Mesendoderm (in vitro differentiated cells): ENCODE results near the gene KDM5A.
"Not testable (repeated sequence)": the region's sequence is repeated elsewhere in the genome, so short reads cannot be mapped to it uniquely, and the experiment has no call there.

Experiments
- DNase-seq: peaks from one replicate; pipeline ENCODE4 v3.0.0; 2013
- H2AK5ac ChIP-seq: 2 replicates; pipeline ENCODE4 v1.6.1; 2013; ENCODE audit warnings: low read length, inconsistent platforms
- H2BK120ac ChIP-seq: 2 replicates; pipeline ENCODE4 v1.6.1; 2013; ENCODE audit warnings: low read depth, mild to moderate bottlenecking, low read length, moderate library complexity, mixed read lengths
- H2BK15ac ChIP-seq: replicated peaks from 2 replicates; pipeline ENCODE4 v1.6.1; 2013; ENCODE audit warnings: low read depth, mild to moderate bottlenecking, moderate library complexity
- H2BK5ac ChIP-seq: 2 replicates; pipeline ENCODE4 v1.6.1; 2013; ENCODE audit warnings: low read length, inconsistent platforms
- H3K18ac ChIP-seq: 2 replicates; pipeline ENCODE4 v1.6.1; 2013; ENCODE audit warnings: mild to moderate bottlenecking, low read length, mixed read lengths
- H3K23ac ChIP-seq: one replicate; pipeline ENCODE4 v1.6.1; 2013; ENCODE audit warnings: low read length
- H3K27ac ChIP-seq: 2 replicates; pipeline ENCODE4 v1.5.1; 2013; ENCODE audit warnings: low read depth, mild to moderate bottlenecking, inconsistent platforms, low read length, moderate library complexity
- H3K27me3 ChIP-seq: 2 replicates; pipeline ENCODE4 v1.6.1; 2013; ENCODE audit warnings: low read length, control low read depth, mild to moderate bottlenecking, inconsistent platforms; ENCODE audit not compliant: insufficient read depth, poor library complexity
- H3K36me3 ChIP-seq: 2 replicates; pipeline ENCODE4 v1.6.1; 2013; ENCODE audit warnings: low read length, inconsistent platforms; ENCODE audit not compliant: control insufficient read depth, insufficient read depth
- H3K4ac ChIP-seq: one replicate; pipeline ENCODE4 v1.6.1; 2013; ENCODE audit warnings: low read depth, mild to moderate bottlenecking, low read length, moderate library complexity
- H3K4me1 ChIP-seq: 2 replicates; pipeline ENCODE4 v1.6.1; 2013; ENCODE audit warnings: low read depth, low read length, inconsistent platforms; ENCODE audit not compliant: control insufficient read depth
- H3K4me2 ChIP-seq: 2 replicates; pipeline ENCODE4 v1.6.1; 2013; ENCODE audit warnings: low read length
- H3K4me3 ChIP-seq: 2 replicates; pipeline ENCODE4 v1.5.1; 2013; ENCODE audit warnings: mild to moderate bottlenecking, low read length
- H3K56ac ChIP-seq: one replicate; pipeline ENCODE4 v1.6.1; 2013; ENCODE audit warnings: low read length
- H3K79me1 ChIP-seq: 2 replicates; pipeline ENCODE4 v1.6.1; 2013; ENCODE audit warnings: low read length, inconsistent platforms
- H3K79me2 ChIP-seq: 2 replicates; pipeline ENCODE4 v1.6.1; 2013; ENCODE audit warnings: mild to moderate bottlenecking, low read length; ENCODE audit not compliant: control insufficient read depth, insufficient read depth
- H3K9ac ChIP-seq: 2 replicates; pipeline ENCODE4 v1.6.1; 2013; ENCODE audit warnings: low read length, inconsistent platforms
- H4K5ac ChIP-seq: one replicate; pipeline ENCODE4 v1.6.1; 2013; ENCODE audit warnings: low read length
- H4K8ac ChIP-seq: one replicate; pipeline ENCODE4 v1.6.1; 2013; ENCODE audit warnings: low read depth, mild to moderate bottlenecking, control low read depth, low read length, moderate library complexity
- WGBS: extraction: QIAGEN DNeasy Blood & Tissue Kit; methylation state at CpG from one replicate; pipeline ENCODE4 v1.1.7; 2013; ENCODE audit warnings: low lambda C conversion rate, missing lambda C conversion rate; ENCODE audit not compliant: insufficient coverage; ENCODE audit errors: extremely low coverage; 5-methylcytosine and 5-hydroxymethylcytosine counted together

The KDM5A gene

GRCh38 chr12:237026-237815 is 151.9 kb downstream of the KDM5A start:
- no peak overlapping the region for H3K18ac ChIP-seq
- no peak overlapping the region for H4K5ac ChIP-seq
- H2BK120ac ChIP-seq, result no peak overlapping the region
- H3K9ac ChIP-seq, result no peak overlapping the region
- H3K4me3 ChIP-seq, result no peak overlapping the region
- H3K79me1 ChIP-seq, result no peaks in the 10 kb centered on the region
- no CpG with 5 or more reads among the region's 13 CpGs for WGBS
- H3K27ac ChIP-seq, result no peak overlapping the region
- no peak for DNase-seq
- no peaks in the 10 kb centered on the region for H3K4me1 ChIP-seq
- no peak overlapping the region for H2BK5ac ChIP-seq
- H3K79me2 ChIP-seq, result no peaks in the 10 kb centered on the region
- no peak overlapping the region for H3K23ac ChIP-seq
- no peak overlapping the region for H3K4ac ChIP-seq
- H3K4me2 ChIP-seq, result no peak overlapping the region
- no peak overlapping the region for H3K56ac ChIP-seq
- no peak overlapping the region for H2BK15ac ChIP-seq
- H3K36me3 ChIP-seq, result no peaks in the 10 kb centered on the region
- no peak overlapping the region for H4K8ac ChIP-seq
- H3K27me3 ChIP-seq, result no peaks in the 10 kb centered on the region
- H2AK5ac ChIP-seq, result no peak overlapping the region

GRCh38 chr12:236445-236844 is 152.7 kb downstream of the KDM5A start:
- Histone ChIP-seq H3K4me3 (no peak overlapping the region), H4K5ac (no peak overlapping the region), H3K23ac (no peak overlapping the region), H2BK5ac (no peak overlapping the region), H3K27ac (no peak overlapping the region), H3K56ac (no peak overlapping the region), H3K4me1 (no peaks in the 10 kb centered on the region), H2BK120ac (no peak overlapping the region), H3K18ac (no peak overlapping the region), H3K4ac (no peak overlapping the region), H3K79me2 (no peaks in the 10 kb centered on the region), H4K8ac (no peak overlapping the region), H3K9ac (no peak overlapping the region), H3K36me3 (no peaks in the 10 kb centered on the region), H2AK5ac (no peak overlapping the region), H3K79me1 (no peaks in the 10 kb centered on the region), H2BK15ac (no peak overlapping the region), H3K27me3 (no peaks in the 10 kb centered on the region), H3K4me2 (no peak overlapping the region)
- WGBS, result no CpG with 5 or more reads among the region's 3 CpGs
- DNase-seq, result no peak

DNA sequence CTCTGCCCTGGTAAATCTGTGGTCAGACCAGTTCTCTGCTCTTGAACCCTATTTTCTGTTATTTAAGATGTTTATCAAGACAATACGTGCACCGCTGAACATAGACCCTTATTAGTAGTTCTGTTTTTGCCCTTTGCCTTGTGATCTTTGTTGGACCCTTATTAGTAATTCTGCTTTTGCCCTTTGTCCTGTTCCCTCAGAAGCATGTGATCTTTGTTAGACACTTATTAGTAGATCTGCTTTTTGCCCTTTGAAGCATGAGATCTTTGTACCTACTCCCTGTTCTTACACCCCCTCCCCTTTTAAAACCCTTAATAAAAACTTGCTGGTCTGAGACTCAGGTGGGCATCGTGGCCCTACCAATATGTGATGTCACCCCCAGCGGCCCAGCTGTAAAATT is 153.2 kb downstream of the KDM5A start:
- H3K79me1 ChIP-seq, H3K36me3 ChIP-seq, H3K9ac ChIP-seq, H3K4me2 ChIP-seq, H3K79me2 ChIP-seq, H3K27me3 ChIP-seq, H3K27ac ChIP-seq, H3K4ac ChIP-seq, H3K4me3 ChIP-seq, H2BK15ac ChIP-seq, DNase-seq, H3K56ac ChIP-seq, H2AK5ac ChIP-seq, H4K5ac ChIP-seq, H3K18ac ChIP-seq, H3K23ac ChIP-seq, H4K8ac ChIP-seq, H2BK5ac ChIP-seq, H2BK120ac ChIP-seq, H3K4me1 ChIP-seq: not testable (repeated sequence)
- no CpG with 5 or more reads among the region's 4 CpGs for WGBS

DNA sequence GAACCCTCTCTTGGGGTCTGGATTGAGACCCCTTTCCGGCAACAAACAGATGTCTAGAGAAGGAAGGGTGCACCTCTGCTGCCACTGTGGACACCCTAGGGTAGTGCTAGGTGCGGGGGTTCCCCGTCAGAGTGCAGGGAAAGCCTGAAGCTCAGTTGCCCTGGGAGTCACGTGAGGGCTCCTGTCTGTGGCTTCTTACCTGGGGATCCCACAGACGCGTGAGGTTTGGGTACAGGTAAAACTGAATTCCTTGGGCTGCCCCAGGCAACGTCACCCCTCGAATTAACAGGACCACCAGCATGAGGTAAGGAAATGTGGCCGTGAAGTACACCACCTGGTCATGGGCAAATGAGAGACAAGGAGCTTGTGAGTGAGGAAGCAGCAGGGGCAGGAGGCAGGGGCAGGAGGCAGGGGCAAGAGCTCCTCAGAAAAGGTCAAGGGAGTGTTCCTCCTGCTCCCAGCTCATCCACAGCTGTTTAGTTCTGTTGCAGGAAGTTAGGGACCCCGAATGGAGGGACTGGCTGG is 154.2 kb downstream of the KDM5A start:
- no peak overlapping the region for H3K27ac ChIP-seq
- no peaks in the 10 kb centered on the region for H3K79me1 ChIP-seq
- no peak overlapping the region for H3K4me2 ChIP-seq
- DNase-seq, result no peak
- no peaks in the 10 kb centered on the region for H3K4me1 ChIP-seq
- H2BK5ac ChIP-seq, result no peak overlapping the region
- H3K36me3 ChIP-seq, result no peaks in the 10 kb centered on the region
- H4K5ac ChIP-seq, result no peak overlapping the region
- H3K4ac ChIP-seq, result no peak overlapping the region
- no peak overlapping the region for H3K9ac ChIP-seq
- no peak overlapping the region for H3K18ac ChIP-seq
- H4K8ac ChIP-seq, result no peak overlapping the region
- H3K56ac ChIP-seq, result no peak overlapping the region
- no peak overlapping the region for H2BK120ac ChIP-seq
- no peaks in the 10 kb centered on the region for H3K79me2 ChIP-seq
- H3K23ac ChIP-seq, result no peak overlapping the region
- no peaks in the 10 kb centered on the region for H3K27me3 ChIP-seq
- H3K4me3 ChIP-seq, result no peak overlapping the region
- WGBS, result no CpG with 5 or more reads among the region's 10 CpGs
- H2BK15ac ChIP-seq, result no peak overlapping the region
- H2AK5ac ChIP-seq, result no peak overlapping the region

- Histone ChIP-seq H2BK5ac (no peak overlapping the region), H3K4me2 (no peak overlapping the region), H3K36me3 (no peaks in the 10 kb centered on the region), H2BK15ac (no peak overlapping the region), H3K4me3 (no peak overlapping the region), H3K27me3 (no peaks in the 10 kb centered on the region), H3K56ac (no peak overlapping the region), H3K4me1 (no peaks in the 10 kb centered on the region), H3K27ac (no peak overlapping the region), H3K18ac (no peak overlapping the region), H4K5ac (no peak overlapping the region), H4K8ac (no peak overlapping the region), H2AK5ac (no peak overlapping the region), H3K23ac (no peak overlapping the region), H3K9ac (no peak overlapping the region), H3K4ac (no peak overlapping the region), H3K79me1 (no peaks in the 10 kb centered on the region), H3K79me2 (no peaks in the 10 kb centered on the region), H2BK120ac (no peak overlapping the region)
- DNase-seq, result no peak
- WGBS, result no CpG with 5 or more reads among the region's 7 CpGs
These were observed 155.1 kb downstream of the KDM5A start for GRCh38 chr12:234019-234418.

- no peak overlapping the region for H2AK5ac ChIP-seq
- no peak for DNase-seq
- no peak overlapping the region for H3K9ac ChIP-seq
- H3K27me3 ChIP-seq, result no peaks in the 10 kb centered on the region
- no CpG with 5 or more reads among the region's 3 CpGs for WGBS
- H3K4me3 ChIP-seq, result no peak overlapping the region
- no peak overlapping the region for H3K23ac ChIP-seq
- H4K8ac ChIP-seq, result no peak overlapping the region
- H2BK120ac ChIP-seq, result no peak overlapping the region
- no peak overlapping the region for H4K5ac ChIP-seq
- H3K4me2 ChIP-seq, result no peak overlapping the region
- no peaks in the 10 kb centered on the region for H3K79me1 ChIP-seq
- H3K18ac ChIP-seq, result no peak overlapping the region
- H2BK15ac ChIP-seq, result no peak overlapping the region
- H3K27ac ChIP-seq, result no peak overlapping the region
- H3K36me3 ChIP-seq, result no peaks in the 10 kb centered on the region
- no peak overlapping the region for H3K4ac ChIP-seq
- no peak overlapping the region for H2BK5ac ChIP-seq
- H3K56ac ChIP-seq, result no peak overlapping the region
- H3K4me1 ChIP-seq, result no peaks in the 10 kb centered on the region
- no peaks in the 10 kb centered on the region for H3K79me2 ChIP-seq
These were observed 155.5 kb downstream of the KDM5A start for GRCh38 chr12:233615-233968.
